Measurements from ENCODE around the gene CFAP90. TPM values are rescaled to one million over a fixed set of nuclear protein-coding genes. Genes with fewer than 3 reads are reported as not detected.
A peak's percentile ranks its signal among the peaks of the same experiment; 100 is the strongest.

CFAP90 gene
- total RNA-seq, 1 donor from 2014 or later, result 10.7 TPM

DNA sequence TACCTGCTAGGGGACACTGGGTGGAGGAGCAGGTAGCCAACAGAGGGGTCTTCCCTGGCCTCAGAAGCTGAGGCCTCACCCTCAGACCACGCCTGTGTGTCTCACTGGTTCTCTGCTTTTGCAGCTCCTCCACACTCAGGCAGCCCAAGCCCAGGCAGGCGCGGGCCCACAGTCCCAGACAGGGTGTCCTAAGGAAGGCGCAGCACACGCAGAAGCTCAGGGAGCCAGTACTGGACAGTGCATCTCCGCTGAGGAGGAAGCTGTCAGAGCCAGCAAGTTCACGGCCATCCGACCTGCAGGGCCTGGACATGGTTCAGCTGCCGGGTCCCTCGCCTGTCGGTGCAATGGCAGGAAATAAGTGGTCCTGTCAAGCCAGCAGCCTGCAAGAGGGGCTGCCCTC lies 25.3 kb downstream of the CFAP90 start:
- no peaks in the 10 kb centered on the region for H3K27me3 ChIP-seq (ENCODE audit: low read depth)
- no peaks in the 10 kb centered on the region for H3K36me3 ChIP-seq
- peak in 1 of 2 donors; percentile 12 for ATAC-seq
- H3K9me3 ChIP-seq, result no peaks in the 10 kb centered on the region
- no peaks in the 10 kb centered on the region for H3K4me1 ChIP-seq
- no peak for DNase-seq
- intact Hi-C loops (cut with DNase I), result no loop called here
- no peak overlapping the region for H3K27ac ChIP-seq
- no peak overlapping the region for H3K4me3 ChIP-seq
- TF ChIP-seq, protein P1, sequence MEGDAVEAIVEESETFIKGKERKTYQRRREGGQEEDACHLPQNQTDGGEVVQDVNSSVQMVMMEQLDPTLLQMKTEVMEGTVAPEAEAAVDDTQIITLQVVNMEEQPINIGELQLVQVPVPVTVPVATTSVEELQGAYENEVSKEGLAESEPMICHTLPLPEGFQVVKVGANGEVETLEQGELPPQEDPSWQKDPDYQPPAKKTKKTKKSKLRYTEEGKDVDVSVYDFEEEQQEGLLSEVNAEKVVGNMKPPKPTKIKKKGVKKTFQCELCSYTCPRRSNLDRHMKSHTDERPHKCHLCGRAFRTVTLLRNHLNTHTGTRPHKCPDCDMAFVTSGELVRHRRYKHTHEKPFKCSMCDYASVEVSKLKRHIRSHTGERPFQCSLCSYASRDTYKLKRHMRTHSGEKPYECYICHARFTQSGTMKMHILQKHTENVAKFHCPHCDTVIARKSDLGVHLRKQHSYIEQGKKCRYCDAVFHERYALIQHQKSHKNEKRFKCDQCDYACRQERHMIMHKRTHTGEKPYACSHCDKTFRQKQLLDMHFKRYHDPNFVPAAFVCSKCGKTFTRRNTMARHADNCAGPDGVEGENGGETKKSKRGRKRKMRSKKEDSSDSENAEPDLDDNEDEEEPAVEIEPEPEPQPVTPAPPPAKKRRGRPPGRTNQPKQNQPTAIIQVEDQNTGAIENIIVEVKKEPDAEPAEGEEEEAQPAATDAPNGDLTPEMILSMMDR (IDR thresholded peaks at IDR 0.05), result no peak

DNA sequence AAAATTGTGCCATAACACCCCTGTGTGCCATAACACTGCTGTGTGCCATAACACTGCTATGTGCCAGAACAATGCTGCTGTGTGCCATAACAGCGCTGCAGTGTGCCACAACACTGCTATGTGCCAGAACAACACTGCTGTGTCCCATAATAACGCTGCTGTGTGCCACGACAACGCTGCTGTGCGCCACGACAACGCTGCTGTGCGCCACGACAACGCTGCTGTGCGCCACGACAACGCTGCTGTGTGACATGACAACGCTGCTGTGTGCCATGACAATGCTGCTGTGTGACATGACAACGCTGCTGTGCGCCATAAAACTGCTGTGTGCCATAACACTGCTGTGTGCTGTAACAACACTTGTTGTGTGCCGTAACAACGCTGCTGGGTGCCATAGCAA lies 25.9 kb downstream of the CFAP90 start:
- Histone ChIP-seq H3K27me3 (ENCODE audit: low read depth) (no peaks in the 10 kb centered on the region), H3K36me3 (no peaks in the 10 kb centered on the region), H3K4me1 (no peaks in the 10 kb centered on the region), H3K9me3 (no peaks in the 10 kb centered on the region), H3K27ac (no peak overlapping the region), H3K4me3 (no peak overlapping the region)
- DNase-seq (no peak), ATAC-seq (no peak)
- intact Hi-C loops (cut with DNase I), result no loop called here
- TF ChIP-seq, protein P1 (IDR thresholded peaks at IDR 0.05), result no peak

DNA sequence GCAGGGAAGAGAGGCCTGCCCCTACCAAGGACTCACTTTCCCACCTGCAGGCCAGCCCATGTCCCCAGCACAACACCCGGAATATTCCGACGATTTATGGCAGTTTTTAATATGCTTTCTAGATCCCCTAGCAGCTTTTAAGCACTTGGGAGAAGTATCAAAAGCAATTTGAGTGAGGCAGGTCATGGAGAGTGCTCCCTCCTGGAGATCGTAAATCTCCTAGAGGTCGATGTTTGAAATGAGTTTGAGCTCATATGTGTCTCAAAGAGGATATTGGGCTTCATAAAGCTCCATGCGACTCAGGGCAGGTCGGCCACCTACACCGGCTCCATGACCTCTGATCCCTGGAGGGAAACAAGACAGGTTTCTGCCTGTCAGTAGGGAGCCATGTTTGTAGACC lies 27.3 kb downstream of the CFAP90 start:
- no peak for DNase-seq
- intact Hi-C loops (cut with DNase I), result no loop called here
- Histone ChIP-seq H3K4me3 (no peak overlapping the region), H3K27me3 (ENCODE audit: low read depth) (no peaks in the 10 kb centered on the region), H3K4me1 (no peaks in the 10 kb centered on the region), H3K9me3 (no peaks in the 10 kb centered on the region), H3K36me3 (no peaks in the 10 kb centered on the region), H3K27ac (no peak overlapping the region)
- TF ChIP-seq, protein P1 (IDR thresholded peaks at IDR 0.05), result no peak
- no peak for ATAC-seq

DNA sequence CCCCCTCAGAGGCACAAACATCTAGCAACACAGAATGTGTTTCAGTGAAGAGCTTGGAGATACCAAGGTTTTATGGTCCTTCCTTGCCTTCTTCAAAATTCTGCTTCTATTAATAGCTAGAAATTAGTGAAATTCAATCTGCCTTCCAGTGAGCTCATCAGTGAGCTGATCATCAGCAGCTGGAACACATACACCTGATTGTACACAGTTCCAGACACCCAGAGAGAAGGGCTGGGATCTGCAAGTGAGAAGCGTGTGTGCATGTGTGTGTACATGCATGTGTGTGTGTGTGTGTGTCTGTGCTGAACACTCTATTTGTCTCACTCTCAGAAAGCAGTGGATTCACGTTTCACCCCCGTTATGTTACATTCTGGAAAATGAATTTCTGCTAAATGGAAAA lies 28.5 kb downstream of the CFAP90 start:
- Histone ChIP-seq H3K27ac (no peak overlapping the region), H3K4me3 (no peak overlapping the region), H3K36me3 (no peaks in the 10 kb centered on the region), H3K4me1 (no peaks in the 10 kb centered on the region), H3K9me3 (no peaks in the 10 kb centered on the region), H3K27me3 (ENCODE audit: low read depth) (no peaks in the 10 kb centered on the region)
- DNase-seq (no peak), ATAC-seq (no peak)
- intact Hi-C loops (cut with DNase I), result no loop called here
- TF ChIP-seq, protein P1 (IDR thresholded peaks at IDR 0.05), result no peak

DNA sequence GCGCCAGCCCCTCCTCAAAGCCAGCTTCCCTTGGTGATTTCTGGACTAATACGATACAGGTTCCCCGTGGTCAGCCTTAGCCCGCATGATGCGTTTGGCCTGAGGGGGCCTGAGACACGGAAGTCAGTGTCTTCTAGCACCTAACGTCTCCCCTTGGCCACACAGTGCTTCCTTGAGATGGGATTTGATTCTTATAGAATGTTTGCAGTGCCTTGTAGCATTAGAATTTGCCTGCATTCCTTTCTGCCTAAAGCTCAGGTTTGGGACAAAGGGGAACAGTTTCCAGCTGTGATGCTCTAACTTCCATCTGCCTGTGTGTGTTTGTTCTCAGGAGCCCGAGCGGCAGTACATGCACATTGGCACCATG lies 34.4 kb downstream of the CFAP90 start:
- DNase-seq (no peak), ATAC-seq (peak in 1 of 2 donors; percentile 7)
- TF ChIP-seq, protein P1 (IDR thresholded peaks at IDR 0.05), result peak; percentile 22
- Histone ChIP-seq H3K27me3 (ENCODE audit: low read depth) (no peaks in the 10 kb centered on the region), H3K36me3 (no peaks in the 10 kb centered on the region), H3K4me1 (peaks cover 6% of the 10 kb centered on the region), H3K9me3 (no peaks in the 10 kb centered on the region), H3K4me3 (no peak overlapping the region), H3K27ac (no peak overlapping the region)
- intact Hi-C loops (cut with DNase I), result no loop called here

Measured in lower lobe of right lung (tissue), 2 donors.